GOT3 (cell line): ENCODE data around the gene PITPNC1.

Experiments used
- DNase-seq: peaks from one replicate; lab custom pipeline; 2025; ENCODE audit warnings: mixed read lengths; lab: John Stamatoyannopoulos, UW

PITPNC1 gene

DNA sequence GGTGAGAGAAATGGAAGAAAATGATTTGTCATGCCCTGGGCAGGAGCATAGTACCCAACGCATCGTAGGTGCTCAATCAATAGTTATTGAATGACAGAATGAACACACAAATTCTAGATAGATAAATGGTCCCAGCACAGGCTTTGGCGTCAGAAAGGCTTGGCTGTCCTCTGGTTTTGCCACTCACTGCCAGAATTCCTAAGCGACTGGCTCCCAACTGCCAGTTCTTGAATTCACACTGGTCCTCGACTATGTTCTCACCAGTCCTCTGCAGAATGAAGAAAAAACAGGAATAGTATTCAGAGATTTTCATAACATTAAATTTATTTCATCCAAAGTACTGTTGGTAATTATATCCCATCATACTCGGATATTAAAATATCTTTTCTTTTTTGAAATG lies 177.6 kb downstream of the PITPNC1 start:
- no peak for DNase-seq

DNA sequence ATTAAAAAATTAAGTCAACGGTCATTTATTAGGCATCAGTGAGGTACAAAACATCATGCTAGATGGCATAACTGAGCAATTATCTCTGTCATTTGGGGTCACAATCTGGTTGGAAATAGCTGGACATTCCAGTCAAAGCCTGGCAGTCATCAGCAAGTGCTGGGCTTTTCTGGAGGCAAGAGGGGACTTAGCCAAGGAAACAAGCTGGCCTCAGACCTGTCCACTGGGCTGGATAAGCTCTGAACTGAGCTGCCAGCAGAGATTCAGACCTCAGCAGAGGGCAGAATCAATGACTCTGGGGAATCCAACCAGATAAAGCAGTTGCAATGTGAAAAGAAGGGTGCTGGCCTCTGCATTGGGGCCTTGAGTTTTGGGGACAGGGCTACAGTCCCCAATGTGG lies 178.8 kb downstream of the PITPNC1 start:
- no peak for DNase-seq

DNA sequence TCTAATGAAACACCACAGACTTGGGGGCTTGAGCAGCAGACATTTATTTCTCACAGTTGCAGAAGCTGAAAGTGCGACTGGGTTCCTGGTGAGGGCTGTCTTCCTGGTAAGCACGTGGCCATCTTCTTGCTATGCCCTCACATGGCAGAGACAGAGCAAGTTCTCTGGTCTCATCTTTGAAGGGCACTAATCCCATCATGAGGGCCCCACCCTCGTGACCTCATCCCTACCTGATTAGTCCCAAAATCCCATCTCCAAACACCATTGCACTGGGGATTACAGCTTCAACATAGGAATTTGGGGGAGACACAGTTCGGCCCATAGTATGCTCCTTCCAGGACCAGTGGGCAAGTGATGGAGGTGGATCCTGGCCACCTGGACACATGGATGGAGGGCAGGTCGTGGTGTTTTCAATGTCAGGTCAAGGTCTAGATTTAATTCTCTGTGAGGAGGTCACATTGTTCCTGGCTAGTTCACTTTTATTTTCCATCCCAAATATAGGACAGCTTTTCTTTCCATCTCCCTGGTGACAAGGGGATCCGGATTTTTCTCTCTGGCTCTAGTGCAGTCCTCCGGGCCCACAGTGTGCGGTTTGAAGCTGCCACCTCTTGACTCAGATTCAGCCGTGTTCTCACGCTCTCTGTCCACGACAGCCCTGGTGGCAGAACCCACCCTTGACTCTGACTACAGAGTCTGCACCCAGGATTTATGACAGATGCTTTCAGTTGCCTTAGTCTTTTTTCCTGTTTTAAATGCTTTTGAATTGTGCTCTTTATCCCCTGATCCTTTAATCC lies 180.2 kb downstream of the PITPNC1 start:
- DNase-seq: no peak

DNA sequence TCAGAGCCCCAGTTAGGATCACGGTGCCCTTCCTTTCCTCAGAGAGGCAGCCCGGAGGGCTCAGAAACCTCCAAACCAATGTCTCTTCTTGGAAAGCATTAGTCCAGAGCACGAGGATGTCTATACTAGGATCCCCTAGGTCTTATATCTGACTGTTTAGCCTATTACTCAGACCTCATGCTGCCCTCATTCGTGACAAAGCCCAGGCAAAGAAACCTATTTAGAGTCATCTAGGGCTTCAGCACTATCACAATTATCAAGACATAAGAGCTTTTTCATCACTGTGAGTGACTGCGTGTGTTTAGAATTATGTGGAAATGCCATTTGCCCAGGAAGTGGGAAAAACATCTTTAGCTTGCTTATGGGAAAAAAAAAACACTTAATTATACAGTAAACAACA lies 180.8 kb downstream of the PITPNC1 start:
- DNase-seq: no peak

DNA sequence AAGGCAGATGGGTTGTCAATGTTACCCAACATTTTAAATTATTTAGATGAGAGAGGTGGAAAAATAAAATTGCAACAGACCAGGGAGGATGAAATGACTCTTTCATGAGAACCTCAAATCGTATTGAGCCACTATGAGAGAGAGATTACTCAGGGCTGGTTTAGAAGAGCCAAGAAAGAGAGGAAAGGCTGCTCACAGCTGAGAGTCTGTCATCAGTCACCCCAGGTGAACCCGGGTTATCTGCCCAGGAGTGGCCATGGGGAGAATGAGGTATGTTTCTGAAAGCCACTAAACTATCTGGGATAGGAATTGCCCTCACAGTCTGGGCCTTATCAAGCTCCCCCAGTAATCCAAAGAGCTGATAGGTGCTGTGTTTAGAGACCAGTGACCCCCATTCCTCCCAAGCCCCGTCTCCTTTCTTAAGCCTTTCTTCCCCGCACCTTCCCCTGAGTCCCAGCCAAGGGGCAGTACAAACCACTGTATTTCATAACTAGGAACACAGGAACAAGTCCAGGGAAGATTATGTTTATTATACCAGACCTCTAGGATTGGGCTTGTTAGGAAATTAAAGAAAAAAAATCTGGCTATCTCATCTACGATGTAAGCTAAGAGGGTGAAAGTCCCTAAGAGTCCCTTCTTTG lies 181.8 kb downstream of the PITPNC1 start:
- no peak for DNase-seq

DNA sequence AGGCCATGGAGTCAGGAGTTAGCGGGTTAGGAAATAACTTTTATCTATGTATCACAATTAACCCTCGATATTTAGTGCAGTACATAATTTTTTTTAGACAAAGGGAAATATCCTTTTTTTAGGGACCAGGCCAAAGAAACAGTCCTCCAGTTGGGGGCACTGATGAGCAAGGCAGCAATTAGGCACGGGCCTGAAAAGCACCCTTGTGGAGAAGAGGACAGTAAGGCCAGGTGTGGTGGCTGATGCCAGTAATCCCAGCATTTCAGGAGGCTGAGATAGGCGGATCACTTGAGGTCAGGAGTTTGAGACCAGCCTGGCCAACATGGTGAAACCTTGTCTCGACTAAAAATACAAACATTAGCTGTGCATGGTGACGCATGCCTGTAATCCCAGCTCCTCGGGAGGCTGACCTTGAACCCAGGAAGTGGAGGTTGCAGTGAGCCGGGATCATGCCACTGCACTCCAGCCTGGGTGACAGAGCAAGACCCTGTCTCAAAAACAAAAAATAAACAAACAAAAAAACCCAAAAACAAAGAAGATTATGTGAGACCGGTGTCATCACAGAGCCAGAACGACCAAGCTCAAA lies 182.4 kb downstream of the PITPNC1 start:
- no peak for DNase-seq

DNA sequence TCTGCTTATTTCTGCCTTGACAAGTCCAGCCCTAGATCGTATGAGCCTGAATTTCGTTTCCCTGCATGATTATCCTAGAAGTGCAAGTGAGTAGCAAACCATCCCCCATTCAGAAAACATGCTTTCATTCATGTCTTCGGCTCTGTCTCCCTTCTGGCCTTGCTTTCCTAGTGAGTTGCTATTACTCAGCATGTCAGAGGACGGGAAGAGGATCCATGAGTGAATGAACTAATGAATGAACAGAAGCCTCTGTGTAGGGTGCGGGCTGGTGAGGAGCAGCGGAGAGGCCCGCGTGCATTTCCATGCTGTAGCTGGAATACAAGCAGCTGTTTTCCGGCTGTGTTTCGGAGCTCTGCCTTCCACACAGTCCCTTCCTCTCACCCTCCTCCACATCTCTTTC lies 184.9 kb downstream of the PITPNC1 start:
- no peak for DNase-seq

DNA sequence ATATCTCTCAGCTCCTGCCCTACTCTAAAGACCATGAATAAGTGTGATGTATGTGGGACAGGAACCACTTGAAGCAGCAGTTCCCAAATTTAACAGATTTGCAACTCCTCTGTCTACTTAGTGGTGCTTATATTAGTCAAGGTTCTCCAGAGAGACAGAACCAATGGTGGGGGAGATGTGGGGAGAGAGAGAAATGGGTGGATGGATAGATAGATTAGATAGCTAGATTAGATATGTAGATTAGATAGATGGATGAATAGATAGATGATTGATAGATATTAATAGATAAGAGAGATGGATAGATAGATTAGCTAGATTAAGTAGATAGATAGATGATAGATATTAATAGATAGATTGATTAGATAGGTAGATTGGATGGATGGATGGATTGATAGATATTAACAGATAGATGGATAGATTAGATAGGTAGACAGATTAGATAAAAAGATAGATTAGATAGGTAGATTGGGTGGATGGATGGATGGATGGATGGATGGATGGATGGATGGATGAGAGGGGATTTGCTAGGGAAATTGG lies 186.7 kb downstream of the PITPNC1 start:
- DNase-seq: no peak

DNA sequence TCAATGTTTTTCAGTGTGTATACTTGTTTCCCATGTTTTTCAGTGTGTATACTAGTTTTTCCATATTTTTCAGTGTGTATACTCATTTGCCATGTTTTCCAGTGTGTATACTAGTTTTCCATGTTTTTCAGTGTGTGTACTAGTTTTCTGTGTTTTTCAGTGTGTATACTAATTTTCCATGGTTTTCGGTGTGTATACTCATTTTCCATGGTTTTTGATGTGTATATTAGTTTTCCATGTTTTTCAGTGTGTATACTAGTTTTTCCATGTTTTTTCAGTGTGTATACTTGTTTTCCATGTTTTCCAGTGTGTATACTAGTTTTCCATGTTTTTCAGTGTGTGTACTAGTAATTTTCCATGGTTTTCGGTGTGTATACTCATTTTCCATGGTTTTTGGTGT lies 188.0 kb downstream of the PITPNC1 start:
- DNase-seq: no peak

DNA sequence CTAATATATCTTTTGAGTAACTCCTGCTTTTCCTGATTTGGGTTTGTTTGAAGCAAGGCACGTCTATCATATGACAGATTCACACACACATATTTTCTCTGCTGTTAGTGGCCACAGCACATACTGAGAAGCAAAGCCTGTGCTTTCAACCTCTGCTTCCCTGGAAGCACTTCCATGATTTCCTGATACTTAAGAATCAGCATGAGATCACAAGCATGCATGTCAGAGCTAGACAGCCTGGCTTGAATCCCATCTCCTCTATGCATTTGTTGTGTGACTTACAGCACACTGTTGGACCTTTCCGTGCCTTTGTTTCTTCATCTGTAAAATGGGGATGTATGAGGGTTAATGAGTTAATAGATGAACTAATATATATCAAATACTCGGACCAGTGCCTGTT lies 189.6 kb downstream of the PITPNC1 start:
- DNase-seq: no peak

DNA sequence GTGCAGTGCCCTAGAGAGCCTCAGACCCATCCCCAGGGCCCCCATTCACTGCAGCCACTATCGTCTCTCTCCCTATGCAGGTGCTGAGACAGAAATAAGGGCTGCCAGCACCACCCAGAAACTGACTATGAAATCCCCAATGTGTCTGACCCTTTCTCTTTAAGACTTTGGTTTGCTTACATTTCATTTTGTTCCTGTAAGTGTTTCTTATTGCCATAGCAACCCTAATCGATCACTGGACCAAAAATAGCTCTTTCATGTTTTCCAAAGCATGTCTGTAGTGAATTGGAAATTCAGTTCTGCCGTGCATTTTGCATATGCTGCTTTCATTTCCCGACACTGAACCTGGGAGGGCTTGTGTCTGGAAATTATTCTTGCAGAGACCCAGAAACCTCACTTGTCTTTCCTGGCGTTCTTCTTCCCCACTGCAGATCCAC lies 192.0 kb downstream of the PITPNC1 start:
- DNase-seq: no peak

DNA sequence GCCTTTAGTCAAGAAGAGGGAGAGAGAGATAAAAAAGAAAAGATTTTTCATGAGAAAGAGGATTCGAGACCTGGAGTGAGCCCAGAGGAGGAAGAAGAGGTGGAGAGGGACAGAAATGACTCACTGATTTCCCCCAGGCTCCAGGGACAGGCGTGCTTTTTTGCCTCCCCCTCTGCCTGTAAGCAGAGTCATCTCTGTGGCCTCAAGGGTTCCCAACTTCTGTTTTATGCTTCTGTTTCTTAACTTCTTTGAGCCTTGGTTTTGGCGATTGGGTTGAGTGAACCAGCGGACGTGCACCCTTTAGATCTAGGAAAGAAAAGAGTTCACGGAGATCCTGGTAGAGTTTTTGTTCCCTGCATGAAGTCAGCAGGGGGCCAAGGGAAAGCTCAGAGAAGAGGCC lies 192.8 kb downstream of the PITPNC1 start:
- no peak for DNase-seq

DNA sequence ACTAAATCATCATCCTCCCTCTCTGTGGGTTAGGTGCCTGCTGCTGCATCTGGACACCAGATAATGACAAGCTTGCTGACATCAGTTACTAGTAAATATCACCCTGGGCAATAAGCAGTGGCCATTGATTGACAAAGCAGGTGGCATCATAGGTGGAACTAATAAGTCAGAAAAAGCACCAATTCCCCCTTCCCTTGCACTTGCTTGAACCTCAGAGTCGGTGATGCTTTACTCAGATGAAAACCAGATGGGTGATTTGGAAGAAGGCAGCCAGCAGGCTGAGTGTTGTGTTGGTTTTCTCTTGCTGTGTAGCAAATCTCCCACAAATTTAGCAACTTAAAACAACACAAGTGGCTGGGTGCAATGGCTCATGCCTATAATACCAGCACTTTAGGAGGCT lies 193.7 kb downstream of the PITPNC1 start:
- DNase-seq: no peak

DNA sequence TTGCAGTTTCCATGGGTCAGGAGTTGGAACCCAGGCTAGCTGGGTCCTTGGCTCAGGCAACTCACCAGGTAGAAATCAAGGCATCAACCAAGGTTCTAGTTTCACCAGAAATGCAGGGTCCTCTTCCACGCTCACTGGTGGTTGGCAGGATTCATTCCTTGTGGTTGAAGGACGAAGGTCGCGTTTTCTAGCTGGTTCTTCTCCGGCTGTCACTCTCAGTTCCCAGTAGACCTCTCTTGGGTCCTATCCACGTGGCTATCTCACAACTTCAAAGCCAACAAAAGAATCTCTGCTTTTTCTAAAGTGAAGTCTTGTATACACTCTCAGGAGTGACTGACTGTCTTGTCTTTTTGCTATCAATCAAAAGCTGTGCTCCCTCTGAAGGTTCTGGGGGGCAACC lies 194.4 kb downstream of the PITPNC1 start:
- no peak for DNase-seq

DNA sequence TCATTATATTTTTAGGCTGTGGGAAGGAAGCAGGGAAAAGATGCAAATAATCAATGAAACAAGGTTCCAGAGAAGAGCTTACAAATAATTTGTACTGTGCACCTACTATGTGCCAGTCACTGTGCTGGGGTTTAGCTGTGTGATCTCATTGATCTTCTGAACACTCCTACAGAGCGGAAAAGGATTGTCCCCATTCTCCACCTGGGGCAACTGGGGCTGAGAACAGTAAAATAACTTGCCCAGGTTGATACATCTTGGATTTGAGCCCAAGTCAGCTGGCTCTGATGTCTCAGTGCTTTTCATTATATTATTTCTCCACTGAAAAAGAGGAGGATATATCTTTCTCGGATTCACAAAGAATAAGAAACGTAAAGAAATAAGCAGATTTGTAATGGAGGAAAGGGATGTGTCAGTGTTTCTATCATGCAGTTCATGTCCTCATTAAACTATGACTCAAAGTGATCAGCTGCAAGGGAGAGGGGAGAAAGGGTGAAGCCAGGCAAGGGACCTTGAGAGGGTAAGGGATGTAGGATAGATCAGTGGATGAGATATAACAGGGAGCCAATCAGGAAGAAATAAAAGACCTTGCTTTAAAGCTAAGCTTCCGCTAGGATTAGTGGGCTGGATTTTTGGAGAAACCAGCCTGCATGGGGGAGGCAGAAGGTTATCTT lies 197.0 kb downstream of the PITPNC1 start:
- no peak for DNase-seq

DNA sequence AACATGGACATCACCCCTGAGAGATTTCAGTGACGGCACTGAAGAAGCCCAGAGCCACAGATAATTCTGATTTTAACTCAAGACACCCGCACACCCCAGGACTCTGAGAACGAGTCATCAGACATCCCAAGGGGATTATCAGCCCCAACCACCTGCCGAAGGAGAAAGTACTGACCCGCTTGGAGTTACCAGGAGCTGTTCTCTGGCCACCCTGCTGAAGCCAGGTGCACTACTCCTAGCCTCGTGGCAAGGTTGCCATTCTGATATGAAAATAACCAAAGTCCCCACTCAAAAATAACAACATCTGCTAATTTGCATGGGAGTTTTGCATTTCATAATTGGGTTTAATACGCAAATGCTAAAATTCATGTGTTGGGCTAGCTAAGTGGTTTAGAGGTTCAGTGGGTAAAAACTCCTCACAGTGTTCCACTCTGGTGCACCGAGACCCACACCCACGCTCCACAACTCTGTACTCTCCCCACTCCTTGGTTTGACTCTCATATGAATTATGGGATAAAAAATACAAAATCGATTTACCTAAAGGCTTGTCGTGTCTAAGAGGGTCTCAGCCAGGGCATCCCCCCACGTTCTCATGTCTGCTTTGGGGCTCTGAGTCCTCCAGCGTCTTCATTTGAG lies 197.7 kb downstream of the PITPNC1 start:
- no peak for DNase-seq

DNA sequence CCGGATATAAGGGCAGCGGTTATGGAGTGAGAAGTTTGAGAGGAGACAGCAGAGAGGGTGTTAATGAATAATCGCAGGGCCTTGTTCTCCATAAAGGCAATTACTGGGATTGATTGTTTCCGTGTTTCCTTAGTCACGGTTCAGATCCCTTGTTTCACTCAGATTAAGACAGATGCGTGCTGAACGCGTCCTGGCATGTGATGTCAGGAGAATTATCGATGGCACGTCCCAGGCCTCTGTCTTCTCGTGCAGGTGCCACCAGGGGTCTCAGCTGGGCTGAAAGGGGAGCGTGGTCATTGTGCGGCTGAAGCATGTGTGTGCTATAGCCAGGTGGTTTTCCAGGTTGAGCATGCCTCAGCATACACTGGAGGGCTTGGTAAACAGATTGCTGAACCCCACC lies 198.2 kb downstream of the PITPNC1 start:
- no peak for DNase-seq

DNA sequence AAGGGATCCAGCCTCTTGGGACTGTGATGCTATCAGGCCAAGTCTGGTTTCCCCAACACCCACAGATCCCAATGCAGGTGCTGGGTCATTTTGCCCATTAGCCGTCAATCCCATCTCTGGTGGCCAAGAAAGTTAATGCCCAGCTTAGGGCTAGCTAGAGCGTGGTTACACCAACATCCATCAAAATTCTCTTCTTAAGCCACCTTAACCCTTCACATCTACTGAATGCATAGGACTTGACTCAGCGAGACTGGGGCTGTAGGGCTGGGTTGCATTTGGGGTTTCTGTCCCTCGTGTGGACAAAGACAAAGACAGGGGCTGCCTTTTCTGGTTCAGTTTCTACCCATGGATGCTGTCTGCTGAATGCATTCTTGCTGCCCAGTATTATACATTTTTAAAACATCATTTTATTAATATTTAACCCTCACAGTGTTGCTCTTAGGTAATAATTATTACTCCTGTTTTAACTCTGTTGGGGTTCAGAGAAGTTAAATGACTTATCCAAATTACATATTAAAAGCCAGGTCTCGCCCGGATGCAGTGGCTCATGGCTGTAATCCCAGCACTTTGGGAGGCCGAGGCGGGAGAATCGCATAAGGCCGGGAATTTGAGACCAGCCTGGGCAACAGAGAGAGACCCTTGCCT lies 199.5 kb downstream of the PITPNC1 start:
- DNase-seq: no peak

DNA sequence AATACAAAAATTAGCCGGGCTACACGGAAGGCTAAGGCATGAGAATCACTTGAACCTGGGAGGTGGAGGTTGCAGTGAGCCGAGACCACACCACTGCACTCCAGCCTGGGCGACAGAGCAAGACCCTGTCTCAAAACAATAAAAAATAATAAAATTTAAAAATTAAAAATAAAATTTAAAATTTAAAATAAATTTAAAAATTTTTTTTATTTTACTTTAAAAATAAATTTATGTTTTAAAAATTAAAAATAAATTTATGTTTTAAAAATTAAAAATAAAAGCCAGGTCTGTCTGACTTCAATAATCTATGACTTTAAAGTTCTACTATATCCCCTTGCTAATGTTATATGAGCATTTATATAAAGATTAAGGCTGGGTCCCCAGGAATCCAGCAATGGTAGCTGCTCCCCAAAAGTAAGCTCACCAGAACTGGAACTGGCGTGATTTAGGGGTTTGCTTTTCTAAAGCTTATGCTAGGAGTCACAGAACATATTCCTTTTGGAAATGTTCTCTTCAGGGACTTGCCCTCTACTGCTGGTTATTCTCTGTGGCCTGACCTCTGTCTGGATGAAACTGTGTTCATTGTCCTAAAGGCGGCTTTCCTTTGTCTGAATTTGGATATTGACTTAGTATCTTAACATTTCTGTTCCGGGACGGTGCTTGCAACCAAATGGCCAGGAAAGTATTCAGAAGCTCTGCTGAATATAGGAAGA lies 200.5 kb downstream of the PITPNC1 start:
- DNase-seq: no peak

DNA sequence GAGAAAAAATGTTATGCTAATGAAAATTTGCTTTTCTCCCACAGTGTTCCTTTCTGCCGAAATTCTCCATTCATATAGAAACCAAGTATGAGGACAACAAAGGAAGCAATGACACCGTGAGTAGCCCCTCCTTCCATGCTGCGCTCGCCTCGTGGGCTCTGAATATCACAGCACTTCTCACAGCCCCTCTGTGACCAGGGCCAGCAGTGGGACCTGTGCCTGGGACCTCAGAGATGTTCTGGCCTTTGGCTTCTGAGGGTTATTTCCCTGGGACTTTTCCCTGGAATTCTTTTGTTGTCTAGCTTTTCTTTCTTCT lies 201.0 kb downstream of the PITPNC1 start:
- no peak for DNase-seq
